AG10803 (cell line): ENCODE results near the gene CAMSAP2.

Source experiments
- DNase-seq: peaks from one replicate; pipeline ENCODE4 v3.0.0; 2010; ENCODE audit warnings: low read depth
- H3K4me3 ChIP-seq: 2 replicates; pipeline ENCODE4 v1.5.1; 2011; ENCODE audit warnings: mild to moderate bottlenecking, low read length, control low read depth
- CTCF ChIP-seq: conservative IDR thresholded peaks from 2 replicates; pipeline ENCODE4 v1.5.1; 2011; ENCODE audit warnings: mild to moderate bottlenecking, low read length, control low read depth, inconsistent platforms

The CAMSAP2 gene

GRCh38 chr1:200906491-200906890 is 167.8 kb downstream of the CAMSAP2 start:
- no peak for DNase-seq
- TF ChIP-seq CTCF, result no peak
- H3K4me3 ChIP-seq, result no peak overlapping the region

- no peak for DNase-seq
- TF ChIP-seq CTCF, result no peak
- no peak overlapping the region for H3K4me3 ChIP-seq
Observed at GRCh38 chr1:200907611-200908097, 169.0 kb downstream of the CAMSAP2 start.

- H3K4me3 ChIP-seq, result no peak overlapping the region
- TF ChIP-seq CTCF, result no peak
- no peak for DNase-seq
Observed at GRCh38 chr1:200908191-200908868, 169.6 kb downstream of the CAMSAP2 start.

GRCh38 chr1:200909071-200909470 is 170.4 kb downstream of the CAMSAP2 start:
- no peak overlapping the region for H3K4me3 ChIP-seq
- no peak for TF ChIP-seq CTCF
- DNase-seq, result no peak

GRCh38 chr1:200909757-200910239 is 171.1 kb downstream of the CAMSAP2 start:
- no peak for DNase-seq
- TF ChIP-seq CTCF, result no peak
- no peak overlapping the region for H3K4me3 ChIP-seq
